H1 (cell line): ENCODE results near the gene CDK4. TPM values are rescaled to one million over a fixed set of nuclear protein-coding genes. Genes with fewer than 3 reads are reported as not detected.

Experiments
- KDM1A ChIP-seq: fragments of 200-600, 300-600 bp; sonication (generic); IDR thresholded peaks from 2 replicates; pipeline ENCODE4 v1.7.1; 2016; ENCODE audit warnings: mild to moderate bottlenecking, low read length, borderline replicate concordance
- polyA plus RNA-seq, 7 experiments: library from polyadenylated mRNA; depleted of rRNA in 3 of 7; stranded (reverse) in 5 of 7; unstranded in 2 of 7; fragments of >200 nt in 5 of 7; fragments of 200-250 nt in 2 of 7; gene quantifications; 1 replicate in 5 of 7; 2 replicates in 1 of 7; 4 replicates in 1 of 7; pipeline versions ENCODE4 v1.2.1 to v1.2.3, GENCODE V29; 2011 to 2013; ENCODE audit warnings: missing spikeins in 2 of 7, mixed read lengths in 2 of 7
- total RNA-seq: library from RNA; stranded (reverse); fragmentation: NEBNext Ultra II Directional; extraction: Animal tissue kit (Norgen Biotek cat#: 25700); gene quantifications from 2 replicates; pipeline ENCODE4 v1.2.1, GENCODE V29; 2021

CDK4 gene
- total and polyA plus RNA-seq, 2 of the 8 experiments (the other 6 are each of a cell fraction or from before 2014, with no cell fraction given) = 174 to 368 TPM

GRCh38 chr12:57781244-57781643 lies 29.1 kb upstream of the CDK4 start (continued):
- no peak for TF ChIP-seq KDM1A
